Amniotic stem cell (primary cell): ENCODE results near the gene CDH23.

Experiments used
- DNase-seq: peaks from one replicate; lab custom pipeline; 2025; lab: John Stamatoyannopoulos, UW

The CDH23 gene

DNA sequence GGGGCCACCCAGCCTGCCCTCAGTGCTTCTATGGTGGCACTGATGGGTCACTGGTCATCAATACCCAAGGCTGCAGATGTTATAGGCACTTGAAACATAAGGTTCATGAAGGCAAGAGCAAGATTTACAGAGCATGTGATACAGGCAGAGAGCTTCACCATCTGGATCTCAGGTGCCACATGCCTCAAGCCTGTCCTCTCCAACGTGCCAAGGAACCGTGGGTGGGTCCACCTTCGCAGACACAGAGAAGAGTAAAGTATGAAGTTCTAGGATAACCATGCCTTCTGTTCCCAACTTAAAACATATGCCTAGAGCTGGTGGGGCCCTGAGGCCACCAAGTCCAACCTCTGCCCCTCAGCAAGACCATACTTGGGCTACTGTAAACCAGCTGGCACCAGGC lies 26.7 kb upstream of the CDH23 start:
- DNase-seq = no peak

DNA sequence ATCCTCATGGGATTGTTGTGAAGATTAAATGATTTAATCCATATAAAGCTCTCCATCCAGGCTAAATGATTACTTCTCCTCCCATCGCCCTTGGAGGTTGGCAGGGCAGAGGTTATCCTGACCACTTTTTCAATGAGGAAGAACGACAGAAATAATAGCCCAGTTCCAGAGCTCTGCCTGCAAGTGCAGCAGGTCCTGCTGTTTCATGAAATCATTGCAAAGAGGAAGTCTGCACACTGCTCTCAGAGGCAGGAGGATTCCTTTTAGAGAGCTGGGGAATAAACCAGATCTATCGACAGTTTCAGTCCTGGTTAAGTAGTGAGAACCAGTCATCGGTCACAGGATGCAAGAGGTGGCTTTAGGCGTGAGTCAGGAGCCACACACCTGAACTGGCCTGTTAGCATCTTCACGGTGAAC lies 25.0 kb upstream of the CDH23 start:
- no peak for DNase-seq

- no peak for DNase-seq
Measured at GRCh38 chr10:71372882-71373495, 23.7 kb upstream of the CDH23 start.

- no peak for DNase-seq
Measured at GRCh38 chr10:71374481-71375233, 22.1 kb upstream of the CDH23 start.

- DNase-seq = no peak
Measured at GRCh38 chr10:71375952-71376351, 20.8 kb upstream of the CDH23 start.

GRCh38 chr10:71378336-71379117 lies 18.2 kb upstream of the CDH23 start:
- no peak for DNase-seq

- no peak for DNase-seq
Measured at GRCh38 chr10:71379118-71379766, 17.5 kb upstream of the CDH23 start.

- no peak for DNase-seq
Measured at GRCh38 chr10:71380841-71381240, 15.9 kb upstream of the CDH23 start.

DNA sequence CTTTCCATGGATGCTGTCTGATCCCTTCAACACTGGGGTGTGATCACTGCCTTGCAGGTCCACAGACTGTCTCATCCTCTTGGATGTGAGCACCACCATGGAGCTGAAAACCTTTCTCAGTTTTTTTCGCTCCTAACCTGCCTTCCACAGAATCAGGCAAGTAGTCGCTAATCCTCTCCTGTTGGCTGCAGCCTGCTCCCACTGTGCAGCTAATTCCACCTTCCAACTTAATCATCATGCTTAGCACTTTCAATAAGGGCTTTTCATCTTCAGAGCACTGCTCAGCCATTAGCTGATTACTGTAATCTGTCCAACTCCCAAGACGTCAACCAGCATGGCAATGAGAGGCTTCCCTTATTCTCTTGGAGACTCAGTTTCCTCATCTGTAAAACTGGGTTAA lies 15.1 kb upstream of the CDH23 start:
- DNase-seq = no peak

DNA sequence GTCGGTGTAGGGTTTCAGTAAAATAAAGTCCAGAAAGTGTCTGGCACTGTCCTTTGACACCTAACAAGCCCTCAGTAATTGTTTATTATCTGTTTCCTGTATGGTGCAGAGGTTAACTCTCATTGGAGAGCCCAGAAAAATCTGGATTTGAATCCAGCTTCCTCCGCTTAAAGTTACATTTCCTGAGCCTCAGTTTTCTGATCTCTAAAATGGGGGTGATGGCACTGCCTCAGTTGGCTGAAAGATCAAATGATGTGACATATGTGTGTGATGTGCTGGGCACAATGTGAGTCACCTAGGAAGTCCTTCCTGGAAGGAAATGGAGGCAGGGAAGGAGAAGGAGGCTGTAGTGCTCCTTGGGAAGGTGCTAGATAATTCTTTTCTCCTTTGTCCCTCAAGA lies 14.7 kb upstream of the CDH23 start:
- no peak for DNase-seq

GRCh38 chr10:71382757-71383156 lies 14.0 kb upstream of the CDH23 start:
- DNase-seq = no peak

DNA sequence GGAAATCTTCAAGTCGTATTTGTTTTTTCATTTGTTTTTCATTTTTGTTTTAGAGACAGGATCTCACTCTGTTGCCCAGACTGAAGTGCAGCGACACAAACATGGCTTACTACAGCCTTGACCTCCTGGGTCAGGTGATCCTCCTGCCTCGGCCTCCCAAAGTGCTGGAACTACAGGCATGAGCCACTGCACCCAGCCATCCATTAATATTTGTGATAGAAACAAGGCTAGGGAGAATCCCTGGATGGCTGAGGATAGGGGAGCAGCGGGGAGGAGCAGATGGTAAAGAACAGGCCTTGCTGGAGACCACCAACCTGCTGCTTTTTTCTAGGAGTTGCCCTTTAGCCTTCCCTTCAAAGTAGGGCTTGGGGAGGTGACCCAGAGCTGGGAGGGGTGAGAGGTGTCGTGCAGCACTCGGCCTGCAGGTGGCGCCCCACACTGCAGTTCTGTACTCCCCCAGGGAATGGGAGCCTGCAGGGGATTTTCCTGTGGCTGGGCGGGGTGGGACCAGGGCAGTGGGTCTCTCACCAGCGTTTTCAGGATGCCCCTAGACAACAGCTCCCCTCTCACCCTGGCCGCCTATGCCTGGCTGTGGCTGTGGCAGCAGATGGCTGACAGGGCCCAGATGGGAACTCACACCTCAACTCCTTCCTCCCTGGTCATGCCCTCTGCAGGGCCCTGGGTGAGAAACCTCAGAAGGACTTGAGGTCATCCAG lies 12.6 kb upstream of the CDH23 start:
- no peak for DNase-seq

GRCh38 chr10:71388171-71388570 lies 8.5 kb upstream of the CDH23 start:
- no peak for DNase-seq

DNA sequence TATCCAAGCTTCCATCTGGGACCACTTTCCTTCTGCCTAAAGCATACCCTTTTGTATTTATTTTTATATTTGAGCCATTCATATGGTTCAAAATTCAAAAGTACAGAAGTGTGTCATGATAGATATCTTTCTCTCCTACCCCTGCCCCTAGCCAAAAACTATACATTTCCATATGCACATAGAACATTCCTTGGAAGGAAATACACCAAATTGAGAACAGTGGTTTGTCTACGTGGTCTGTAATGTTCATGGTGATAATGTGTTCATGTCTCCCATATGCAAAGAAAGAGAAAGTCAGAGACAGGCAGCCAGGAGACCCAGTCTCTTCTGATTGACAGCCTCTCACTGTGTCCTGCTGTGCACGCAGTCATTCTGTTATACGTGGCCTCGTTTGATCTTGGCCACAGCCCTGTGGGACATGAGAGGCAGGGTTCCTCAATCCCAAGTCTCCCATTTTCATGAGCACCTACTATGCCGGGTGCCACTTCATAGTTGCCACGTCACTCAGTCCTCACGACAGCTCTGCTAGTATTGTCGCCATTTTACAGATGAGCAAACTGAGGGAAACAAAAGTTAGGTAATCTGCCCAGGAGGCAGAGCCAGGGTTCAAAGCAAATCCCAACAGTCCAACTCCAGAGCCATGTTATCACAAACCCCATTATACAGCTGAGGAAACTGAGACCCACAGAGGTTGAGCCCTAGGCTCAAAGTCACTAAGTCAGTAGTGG lies 8.0 kb upstream of the CDH23 start:
- DNase-seq = no peak

- DNase-seq = no peak
Measured at GRCh38 chr10:71389768-71390460, 6.8 kb upstream of the CDH23 start.

- DNase-seq = no peak
Measured at GRCh38 chr10:71390461-71390835, 6.3 kb upstream of the CDH23 start.

GRCh38 chr10:71390921-71391690 lies 5.6 kb upstream of the CDH23 start:
- DNase-seq = no peak

- DNase-seq = no peak
Measured at GRCh38 chr10:71391701-71392100, 5.0 kb upstream of the CDH23 start.

GRCh38 chr10:71392292-71392691 lies 4.4 kb upstream of the CDH23 start:
- DNase-seq = no peak
